HUES6 (cell line): ENCODE measurements around the gene PLEKHA4.
"Not testable (repeated sequence)": the region's sequence is repeated elsewhere in the genome, so short reads cannot be mapped to it uniquely, and the experiment has no call there.

Experiments
- H3K27ac ChIP-seq: 2 replicates; pipeline ENCODE4 v1.7.0; 2013; ENCODE audit warnings: low read depth, mild to moderate bottlenecking, low read length, inconsistent platforms
- H3K27me3 ChIP-seq: 2 replicates; pipeline ENCODE4 v1.6.1; 2013; ENCODE audit warnings: low read length; ENCODE audit not compliant: control insufficient read depth, insufficient read depth
- H3K36me3 ChIP-seq: 2 replicates; pipeline ENCODE4 v1.6.1; 2013; ENCODE audit warnings: low read length; ENCODE audit not compliant: control insufficient read depth, insufficient read depth
- H3K4me1 ChIP-seq: 2 replicates; pipeline ENCODE4 v1.6.1; 2013; ENCODE audit warnings: low read length; ENCODE audit not compliant: control insufficient read depth, insufficient read depth
- H3K4me3 ChIP-seq: 2 replicates; pipeline ENCODE4 v1.5.1; 2013; ENCODE audit warnings: low read depth, low read length
- H3K9ac ChIP-seq: one replicate; pipeline ENCODE4 v1.6.1; 2013; ENCODE audit warnings: mild to moderate bottlenecking, low read length
- H3K9me3 ChIP-seq: 2 replicates; pipeline ENCODE4 v1.6.1; 2013; ENCODE audit warnings: low read depth, low read length; ENCODE audit not compliant: control insufficient read depth, insufficient read depth

The PLEKHA4 gene

DNA sequence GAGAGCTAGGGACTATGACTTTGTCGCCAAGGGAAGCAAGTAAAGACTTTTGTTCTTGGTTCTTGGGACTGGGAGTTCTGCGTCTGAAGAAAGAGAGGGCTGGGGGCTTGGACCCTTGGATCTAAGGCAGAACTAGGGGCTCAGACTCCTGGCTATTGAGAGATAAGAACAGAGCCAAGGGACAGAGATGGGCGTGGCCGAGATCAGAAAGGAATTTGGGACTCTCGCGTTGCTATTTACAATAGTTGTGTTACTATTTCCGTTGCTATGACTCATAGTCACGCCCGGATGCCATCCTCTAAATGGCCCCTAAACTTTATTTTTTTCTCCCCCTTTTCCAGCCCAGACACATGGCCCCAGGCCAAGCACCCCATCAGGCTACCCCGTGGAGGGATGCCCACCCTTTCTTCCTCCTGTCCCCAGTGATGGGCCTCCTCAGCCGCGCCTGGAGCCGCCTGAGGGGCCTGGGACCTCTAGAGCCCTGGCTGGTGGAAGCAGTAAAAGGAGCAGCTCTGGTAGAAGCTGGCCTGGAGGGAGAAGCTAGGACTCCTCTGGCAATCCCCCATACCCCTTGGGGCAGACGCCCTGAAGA is 4.6 kb upstream of the PLEKHA4 start:
- no peaks in the 10 kb centered on the region for H3K9me3 ChIP-seq
- H3K36me3 ChIP-seq = peaks cover 42% of the 10 kb centered on the region
- H3K27me3 ChIP-seq = no peaks in the 10 kb centered on the region
- peak overlapping the region; percentile 96 for H3K9ac ChIP-seq
- peak overlapping the region; percentile 95 for H3K27ac ChIP-seq
- peaks cover 29% of the 10 kb centered on the region for H3K4me1 ChIP-seq
- peak overlapping the region; percentile 89 for H3K4me3 ChIP-seq

DNA sequence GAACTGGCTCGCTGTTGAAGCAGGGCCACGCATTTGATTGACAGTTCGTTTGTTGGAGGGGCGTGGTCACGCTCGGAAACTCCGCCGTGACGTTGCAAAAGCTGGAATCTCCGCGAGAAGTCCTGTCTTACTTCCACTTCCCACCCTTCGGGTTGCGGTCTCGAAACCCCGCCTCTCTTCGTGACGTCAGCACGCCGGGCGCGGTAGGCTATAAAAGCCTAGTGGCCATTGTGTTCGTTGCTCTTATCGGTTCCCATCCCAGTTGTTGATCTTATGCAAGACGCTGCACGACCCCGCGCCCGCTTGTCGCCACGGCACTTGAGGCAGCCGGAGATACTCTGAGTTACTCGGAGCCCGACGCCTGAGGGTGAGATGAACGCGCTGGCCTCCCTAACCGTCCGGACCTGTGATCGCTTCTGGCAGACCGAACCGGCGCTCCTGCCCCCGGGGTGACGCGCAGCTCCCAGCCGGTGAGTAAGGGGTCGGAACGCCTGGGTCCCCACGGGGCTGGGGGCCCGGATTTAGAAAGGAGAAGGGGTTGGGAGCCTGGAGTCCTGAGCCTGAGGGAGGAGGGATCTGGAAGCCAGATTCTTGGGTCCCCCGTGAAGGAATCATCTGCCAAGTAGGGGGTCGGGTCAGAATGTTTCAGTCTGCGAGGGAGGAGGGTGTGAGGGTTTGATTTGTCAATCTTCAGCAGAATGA is 3.9 kb upstream of the PLEKHA4 start, which contains the start of gene PPP1R15A:
Gene PPP1R15A, plus strand, starts transcription at position 240 of the 702 bp plus-strand sequence. CDS start 813 bp downstream, outside the sequence.
- H3K9ac ChIP-seq = peak within 1 kb of the TSS; percentile 96
- H3K36me3 ChIP-seq = peaks cover 39% of the 10 kb centered on the region
- no peaks in the 10 kb centered on the region for H3K27me3 ChIP-seq
- no peaks in the 10 kb centered on the region for H3K9me3 ChIP-seq
- H3K27ac ChIP-seq = peak within 1 kb of the TSS; percentile 95
- peaks cover 36% of the 10 kb centered on the region for H3K4me1 ChIP-seq
- peak within 1 kb of the TSS; percentile 89 for H3K4me3 ChIP-seq

DNA sequence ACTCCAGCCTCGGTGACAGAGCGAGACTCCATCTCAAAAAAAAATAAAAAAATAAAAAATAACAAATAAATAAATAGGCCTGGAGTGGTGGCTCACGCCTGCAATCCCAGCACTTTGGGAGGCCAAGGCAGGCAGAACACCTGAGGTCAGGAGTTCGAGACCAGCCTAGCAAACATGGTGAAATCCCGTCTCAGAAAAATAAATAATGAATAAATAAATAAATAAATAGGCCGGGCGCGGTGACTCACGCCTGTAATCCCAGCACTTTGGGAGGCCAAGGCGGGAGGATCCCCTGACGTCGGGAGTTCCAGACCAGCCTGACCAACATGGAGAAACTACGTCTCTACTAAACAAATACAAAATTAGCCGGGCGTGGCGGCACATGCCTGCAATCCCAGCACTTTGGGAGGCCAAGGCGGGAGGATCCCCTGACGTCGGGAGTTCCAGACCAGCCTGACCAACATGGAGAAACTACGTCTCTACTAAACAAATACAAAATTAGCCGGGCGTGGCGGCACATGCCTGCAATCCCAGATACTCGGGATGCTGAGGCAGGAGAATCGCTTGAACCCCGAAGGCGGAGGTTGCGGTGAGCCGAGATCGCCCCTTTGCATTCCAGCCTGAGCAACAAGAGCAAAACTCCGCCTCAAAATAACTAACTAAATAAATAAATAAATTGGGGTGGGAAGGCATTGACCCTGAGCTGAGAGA is 3.2 kb upstream of the PLEKHA4 start:
- Histone ChIP-seq H3K4me1 (peaks cover 40% of the 10 kb centered on the region), H3K36me3 (peaks cover 38% of the 10 kb centered on the region), H3K9ac (peak overlapping the region; percentile 19)
- H3K9me3 ChIP-seq, H3K27ac ChIP-seq, H3K27me3 ChIP-seq, H3K4me3 ChIP-seq: not testable (repeated sequence)

DNA sequence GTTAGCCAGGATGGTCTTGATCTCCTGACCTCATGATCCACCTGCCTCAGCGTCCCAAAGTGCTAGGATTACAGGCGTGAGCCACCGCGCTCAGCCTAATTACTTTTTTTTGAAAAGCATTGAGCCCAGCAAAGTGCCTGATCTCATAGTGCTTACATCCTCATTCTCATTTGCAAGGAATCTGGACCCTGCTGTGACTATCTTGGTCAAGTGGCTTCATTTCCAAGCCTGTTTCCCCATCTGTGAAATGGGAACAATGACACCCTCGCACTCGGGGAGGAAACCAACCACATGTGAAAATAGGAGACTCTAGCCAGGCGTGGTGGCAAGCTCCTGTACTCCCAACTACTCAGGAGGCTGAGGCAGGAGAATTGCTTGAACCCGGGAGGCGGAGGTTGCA is 1.6 kb upstream of the PLEKHA4 start:
- Histone ChIP-seq H3K36me3 (peaks cover 23% of the 10 kb centered on the region), H3K9me3 (no peaks in the 10 kb centered on the region), H3K9ac (no peak overlapping the region), H3K4me1 (peaks cover 40% of the 10 kb centered on the region), H3K27me3 (no peaks in the 10 kb centered on the region), H3K27ac (no peak overlapping the region), H3K4me3 (no peak overlapping the region)

DNA sequence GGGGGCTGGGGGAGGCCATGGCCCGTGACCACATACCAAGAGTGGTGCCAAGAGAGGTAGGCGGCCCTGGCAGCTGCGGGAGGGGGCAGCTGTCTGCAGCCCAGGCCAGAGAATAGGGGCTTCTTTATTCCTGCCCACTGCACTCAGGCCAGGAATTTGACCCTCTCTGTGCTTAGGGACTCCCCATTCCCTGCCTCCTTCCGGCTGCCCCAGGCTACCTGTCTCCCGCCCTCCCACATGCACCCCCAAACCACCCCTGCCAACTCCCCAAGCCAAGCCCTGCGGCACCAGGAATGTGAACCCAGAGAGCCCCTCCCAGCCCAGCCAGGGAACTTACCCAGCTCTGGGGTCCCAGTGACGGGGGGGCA is 687 bp downstream of the PLEKHA4 start:
- H3K36me3 ChIP-seq = peaks cover 6% of the 10 kb centered on the region; the same call in 1 of the 2 replicates
- peak overlapping the region; percentile 38 for H3K4me3 ChIP-seq
- H3K4me1 ChIP-seq = peaks cover 24% of the 10 kb centered on the region
- H3K27ac ChIP-seq = no peak overlapping the region
- no peaks in the 10 kb centered on the region for H3K27me3 ChIP-seq
- H3K9me3 ChIP-seq = no peaks in the 10 kb centered on the region
- peak overlapping the region; percentile 3 for H3K9ac ChIP-seq

DNA sequence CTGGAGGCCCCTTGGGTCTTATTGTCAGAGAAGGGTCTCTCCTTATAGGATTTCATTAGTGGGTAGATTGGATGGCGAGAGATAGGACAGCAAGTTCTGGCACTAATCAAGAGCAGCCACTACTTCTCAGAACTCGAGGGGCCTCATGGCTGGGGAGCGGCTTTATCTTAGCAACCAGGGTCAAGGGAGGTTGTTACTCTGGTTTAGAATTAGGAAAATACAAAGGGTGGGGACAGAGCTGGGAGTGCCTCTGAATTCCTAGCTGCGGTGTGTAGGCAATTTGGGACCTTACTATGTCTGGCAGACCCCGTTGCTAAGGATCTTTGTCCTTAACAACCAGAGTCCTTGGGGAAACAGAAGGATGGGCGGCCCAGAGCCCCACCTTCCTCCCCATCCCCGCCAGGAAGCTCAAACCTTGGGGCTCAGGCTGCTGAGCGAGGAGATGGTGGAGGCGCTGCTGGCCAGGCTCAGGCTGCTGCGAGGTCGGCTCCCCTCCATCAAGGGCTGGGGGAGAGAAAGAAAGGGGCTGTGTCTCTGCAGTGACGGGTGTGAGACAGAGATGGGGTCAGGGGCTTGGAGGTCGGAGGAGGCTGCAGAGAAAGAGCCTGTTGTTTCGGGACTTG is 1.2 kb downstream of the PLEKHA4 start:
- Histone ChIP-seq H3K9me3 (no peaks in the 10 kb centered on the region), H3K27me3 (no peaks in the 10 kb centered on the region), H3K9ac (no peak overlapping the region), H3K27ac (no peak overlapping the region), H3K36me3 (peaks cover 4% of the 10 kb centered on the region; the same call in 1 of the 2 replicates), H3K4me3 (no peak overlapping the region), H3K4me1 (peaks cover 24% of the 10 kb centered on the region)

DNA sequence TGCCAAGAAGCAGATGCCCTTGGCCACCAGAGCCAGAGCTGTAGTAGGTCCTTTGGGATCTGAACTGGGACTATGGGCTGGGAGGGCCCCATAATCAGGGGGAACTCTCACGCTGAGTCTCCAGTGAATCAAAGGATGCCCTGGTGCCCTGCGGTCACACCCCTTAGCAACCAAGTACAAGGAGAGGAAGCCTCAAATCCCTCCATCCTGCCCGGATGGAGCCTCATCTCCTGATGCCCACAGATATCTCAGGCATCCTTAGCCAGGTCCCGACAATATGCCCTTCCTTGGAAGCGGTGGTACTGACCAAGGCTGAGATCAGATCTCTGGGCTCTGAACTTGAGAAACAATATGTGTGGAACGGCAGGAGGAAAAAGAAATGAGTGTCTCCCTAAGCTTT is 1.7 kb downstream of the PLEKHA4 start:
- H3K4me1 ChIP-seq = peaks cover 24% of the 10 kb centered on the region
- no peak overlapping the region for H3K9ac ChIP-seq
- no peaks in the 10 kb centered on the region for H3K27me3 ChIP-seq
- no peaks in the 10 kb centered on the region for H3K9me3 ChIP-seq
- H3K4me3 ChIP-seq = no peak overlapping the region
- H3K36me3 ChIP-seq = peaks cover 4% of the 10 kb centered on the region; the same call in 1 of the 2 replicates
- H3K27ac ChIP-seq = no peak overlapping the region

DNA sequence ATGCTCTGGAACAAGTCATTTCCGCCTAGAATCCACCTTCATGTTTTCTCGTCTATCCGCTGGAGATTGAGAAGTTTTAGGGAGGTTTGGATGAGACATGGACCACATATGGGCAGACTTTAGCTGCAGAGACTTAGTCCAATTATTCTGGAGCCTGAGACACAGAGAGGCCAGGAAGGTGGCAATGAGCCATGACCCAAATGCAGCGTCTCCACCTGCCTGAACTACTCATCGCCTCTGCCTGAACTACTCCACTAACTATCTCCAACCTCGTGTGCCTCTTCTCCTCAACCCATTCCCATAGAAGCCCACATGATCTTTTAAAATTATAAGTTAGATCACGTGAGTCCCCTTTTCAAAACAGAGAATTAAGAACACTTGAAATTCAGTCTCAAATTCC is 5.6 kb downstream of the PLEKHA4 start:
- H3K9me3 ChIP-seq = no peaks in the 10 kb centered on the region
- no peak overlapping the region for H3K4me3 ChIP-seq
- H3K27me3 ChIP-seq = no peaks in the 10 kb centered on the region
- H3K27ac ChIP-seq = no peak overlapping the region
- H3K4me1 ChIP-seq = peaks cover 13% of the 10 kb centered on the region
- peaks cover 6% of the 10 kb centered on the region; the same call in 1 of the 2 replicates for H3K36me3 ChIP-seq
- no peak overlapping the region for H3K9ac ChIP-seq

DNA sequence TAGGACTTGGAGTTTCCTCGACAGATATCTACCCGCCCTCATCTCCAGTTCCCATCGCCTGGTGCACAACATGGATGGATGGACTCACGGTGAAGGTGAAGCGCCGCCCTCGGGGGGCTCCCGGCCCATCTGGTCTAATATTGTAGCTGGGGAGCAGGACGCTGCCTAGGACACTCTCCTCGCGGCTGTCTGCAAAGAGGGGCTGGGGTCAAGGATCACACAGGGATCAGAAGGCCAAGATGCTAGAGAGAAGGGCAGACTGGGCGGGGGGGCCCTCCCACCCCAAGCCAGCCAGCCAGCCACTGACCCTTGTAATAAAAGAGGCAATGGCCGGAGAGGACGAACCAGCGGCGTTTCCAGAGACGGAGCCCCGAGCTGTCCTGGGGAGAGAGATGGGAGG is 7.1 kb downstream of the PLEKHA4 start:
- Histone ChIP-seq H3K4me3 (no peak overlapping the region), H3K27ac (no peak overlapping the region), H3K9ac (no peak overlapping the region), H3K36me3 (peaks cover 6% of the 10 kb centered on the region; the same call in 1 of the 2 replicates), H3K9me3 (no peaks in the 10 kb centered on the region), H3K27me3 (no peaks in the 10 kb centered on the region), H3K4me1 (peaks cover 4% of the 10 kb centered on the region; the same call in 1 of the 2 replicates)

DNA sequence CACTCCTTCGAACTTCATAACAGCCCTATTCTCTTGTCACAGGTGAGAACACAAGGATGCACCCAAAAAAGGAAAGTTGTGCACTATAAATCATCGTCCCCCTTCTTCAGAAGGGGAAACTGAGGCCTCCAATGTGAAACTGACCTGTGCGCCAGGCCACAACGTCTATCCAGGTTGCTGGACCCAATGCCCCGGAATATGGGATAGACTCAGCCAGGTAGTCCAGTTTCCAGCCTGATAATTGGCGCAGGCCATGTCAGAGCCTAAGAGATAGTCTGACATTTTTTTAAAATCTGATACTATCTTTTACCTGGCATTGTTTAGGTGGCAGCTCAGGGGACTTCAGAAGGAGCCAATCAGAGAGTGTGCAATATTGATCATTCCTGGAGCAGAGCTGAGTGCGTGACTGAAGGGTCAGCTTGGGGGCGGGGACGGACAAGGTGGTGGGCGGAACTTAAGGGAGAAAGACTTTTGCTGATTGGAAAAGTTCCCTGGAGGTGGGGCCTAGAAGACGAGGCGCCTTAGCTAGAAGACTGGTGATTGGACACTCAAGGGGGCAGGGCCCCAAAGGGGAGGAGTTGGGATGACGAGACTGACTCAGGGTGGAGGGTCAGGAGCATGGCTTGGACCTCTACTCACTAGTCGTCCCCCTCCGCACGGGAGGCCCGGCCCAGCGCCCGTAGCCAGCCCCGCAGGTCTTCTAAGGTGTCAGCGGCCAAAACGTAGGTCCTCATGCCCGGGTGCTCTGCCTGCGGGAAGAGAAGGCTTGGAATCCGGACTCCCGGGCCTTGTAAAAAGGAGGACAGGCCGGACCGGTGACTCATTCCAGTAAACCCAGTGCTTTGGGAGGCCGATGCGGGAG is 8.5 kb downstream of the PLEKHA4 start:
- H3K4me1 ChIP-seq = peaks cover 4% of the 10 kb centered on the region; the same call in 1 of the 2 replicates
- peaks cover 6% of the 10 kb centered on the region; the same call in 1 of the 2 replicates for H3K36me3 ChIP-seq
- no peak overlapping the region for H3K27ac ChIP-seq
- no peaks in the 10 kb centered on the region for H3K9me3 ChIP-seq
- no peak overlapping the region for H3K9ac ChIP-seq
- no peaks in the 10 kb centered on the region for H3K27me3 ChIP-seq
- H3K4me3 ChIP-seq = peak overlapping the region; percentile 45
